B cell (primary cell): ENCODE data around the gene CEPT1. TPM values are rescaled to one million over a fixed set of nuclear protein-coding genes. Genes with fewer than 3 reads are reported as not detected.

Experiments
- ATAC-seq: fragments of 200-7000 bp; cut with Tn5 transposase; one replicate; pipeline ENCODE4 v1.10.0; 2021; ENCODE audit warnings: low read depth, mild to moderate bottlenecking, moderate number of reproducible peaks, moderate library complexity
- CTCF ChIA-PET: fragments of 350-600 bp; sonication (Branson Sonifier 250); formaldehyde crosslinking; loops from one replicate; lab custom pipeline; 2021; ENCODE audit warnings: antibody characterized with exemption, inconsistent platforms; lab: Charles Lee
- POLR2A ChIA-PET: fragments of 350-600 bp; sonication (Branson Sonifier 250); formaldehyde crosslinking; loops from one replicate; lab custom pipeline; 2021; ENCODE audit warnings: antibody characterized with exemption; lab: Charles Lee
- DNase-seq: peaks from one replicate; pipeline ENCODE4 v3.0.0; 2013
- H2AFZ ChIP-seq: 2 replicates; pipeline ENCODE4 v1.6.1; 2012; ENCODE audit warnings: mild to moderate bottlenecking, low read depth, low read length; ENCODE audit not compliant: insufficient read depth, poor library complexity, severe bottlenecking
- H3K27ac ChIP-seq, 2 donors: 1 replicate in 1 of 2; 2 replicates in 1 of 2; pipeline ENCODE4 v1.5.1; 2012 to 2013; ENCODE audit warnings: low read length in 2 of 2, mild to moderate bottlenecking in 2 of 2, moderate library complexity in 1 of 2
- H3K27me3 ChIP-seq, 4 experiments: fragments of 200-600 bp in 1 of 4; sonication (generic) in 1 of 4; replicated peaks in 1 of 4; 1 replicate in 2 of 4; 2 replicates in 2 of 4; pipeline versions ENCODE4 v1.6.1 to v1.7.0; 2013 to 2016; ENCODE audit warnings: low read length in 3 of 4, mild to moderate bottlenecking in 2 of 4, mixed read lengths in 1 of 4, moderate library complexity in 1 of 4; ENCODE audit not compliant: insufficient read depth in 4 of 4, control insufficient read depth in 3 of 4; ENCODE audit errors: control extremely low read depth in 1 of 4
- H3K36me3 ChIP-seq, 2 experiments: replicated peaks in 1 of 2; 1 replicate in 1 of 2; 2 replicates in 1 of 2; pipeline versions ENCODE4 v1.6.1 to v1.7.1; 2013; ENCODE audit warnings: low read length in 1 of 2; ENCODE audit not compliant: insufficient read depth in 2 of 2, control insufficient read depth in 1 of 2; ENCODE audit errors: control extremely low read depth in 1 of 2, extremely low read depth in 1 of 2
- H3K4me1 ChIP-seq, 2 donors: fragments of 200-600 bp in 1 of 2; sonication (generic) in 1 of 2; 1 replicate in 1 of 2; 2 replicates in 1 of 2; pipeline versions ENCODE4 v1.5.1 to v1.6.1; 2013 to 2017; ENCODE audit warnings: low read length in 2 of 2; ENCODE audit not compliant: control insufficient read depth in 2 of 2, insufficient read depth in 2 of 2
- H3K4me2 ChIP-seq: replicated peaks from 2 replicates; pipeline ENCODE3; 2012; ENCODE audit warnings: mild to moderate bottlenecking, low read depth, low read length; ENCODE audit not compliant: poor library complexity, severe bottlenecking
- H3K4me3 ChIP-seq, 5 experiments: fragments of 200-600 bp in 1 of 5; sonication (generic) in 1 of 5; 1 replicate in 3 of 5; 2 replicates in 2 of 5; pipeline versions ENCODE4 v1.5.1 to v1.7.0; 2011 to 2016; ENCODE audit warnings: low read length in 4 of 5, mild to moderate bottlenecking in 4 of 5, low read depth in 2 of 5, control low read depth in 1 of 5, moderate library complexity in 1 of 5; ENCODE audit not compliant: insufficient read depth in 1 of 5; ENCODE audit errors: control extremely low read depth in 1 of 5, extremely low read depth in 1 of 5
- H3K79me2 ChIP-seq: fragments of 200-600 bp; sonication (generic); one replicate; pipeline ENCODE4 v1.6.0; 2016; ENCODE audit warnings: low read length; ENCODE audit not compliant: control insufficient read depth, insufficient read depth
- H3K9ac ChIP-seq: fragments of 200-600 bp; sonication (generic); 2 replicates; pipeline ENCODE4 v1.6.1; 2017; ENCODE audit warnings: mild to moderate bottlenecking, low read length, moderate library complexity
- H3K9me3 ChIP-seq, 3 donors: one replicate each; pipeline versions ENCODE4 v1.6.1 to v1.7.1; 2013; ENCODE audit warnings: low read length in 2 of 3; ENCODE audit not compliant: control insufficient read depth in 2 of 3, insufficient read depth in 1 of 3; ENCODE audit errors: control extremely low read depth in 1 of 3
- H4K20me1 ChIP-seq: 2 replicates; pipeline ENCODE4 v1.6.0; 2012; ENCODE audit warnings: mild to moderate bottlenecking, low read length; ENCODE audit not compliant: insufficient read depth, control insufficient read depth, poor library complexity, severe bottlenecking
- H3K27ac Mint-ChIP-seq: one replicate; pipeline ENCODE4 v1.8.0; 2021; ENCODE audit warnings: mixed read lengths
- H3K27me3 Mint-ChIP-seq: one replicate; pipeline ENCODE4 v1.8.0; 2021; ENCODE audit warnings: mixed read lengths
- H3K4me1 Mint-ChIP-seq: one replicate; pipeline ENCODE4 v1.8.0; 2021; ENCODE audit warnings: mixed read lengths
- H3K4me3 Mint-ChIP-seq: one replicate; pipeline ENCODE4 v1.8.0; 2021; ENCODE audit warnings: mixed read lengths
- H3K9me3 Mint-ChIP-seq: one replicate; pipeline ENCODE4 v1.8.0; 2022; ENCODE audit warnings: mixed read lengths; ENCODE audit not compliant: insufficient read depth
- CTCF ChIP-seq: fragments of 200-600 bp; IDR thresholded peaks from one replicate; pipeline ENCODE4 v1.8.0; 2022; ENCODE audit warnings: antibody characterized with exemption, mild to moderate bottlenecking
- EZH2 ChIP-seq: IDR thresholded peaks from 2 replicates; pipeline ENCODE4 v1.6.1; 2012; ENCODE audit warnings: borderline replicate concordance, low read depth, mild to moderate bottlenecking, moderate library complexity, low read length; ENCODE audit not compliant: insufficient read depth, poor library complexity, severe bottlenecking
- WGBS: methylation state at CpG from one replicate; pipeline ENCODE4 v1.1.5; 2013; ENCODE audit warnings: missing lambda C conversion rate; ENCODE audit not compliant: insufficient coverage; 5-methylcytosine and 5-hydroxymethylcytosine counted together
- intact Hi-C: fragments of 100-400 bp; cut with micrococcal nuclease; formaldehyde crosslinking; loops from one replicate; pipeline ENCODE4 v1.10.0; 2022
- polyA plus RNA-seq: library from polyadenylated mRNA; depleted of rRNA; stranded (reverse); fragments of >200 nt; gene quantifications from 2 replicates; pipeline ENCODE4 v1.2.3, GENCODE V29; 2012
- total RNA-seq, 2 donors: library from RNA; stranded (reverse); fragments of 120-200 nt in 1 of 2; gene quantifications; 1 replicate in 1 of 2; 2 replicates in 1 of 2; pipeline versions ENCODE4 v1.2.3 to v1.2.4, GENCODE V29; 2013 to 2022

Gene CEPT1
- total and polyA plus RNA-seq, 2 donors (not counting 1 experiment from before 2014, with no cell fraction given), result 47.1 to 83.5 TPM

GRCh38 chr1:111219557-111220286 lies 79.7 kb downstream of the CEPT1 start:
- Mint-ChIP-seq H3K27me3 (no peaks in the 10 kb centered on the region), H3K27ac (peak overlapping the region; percentile 91), H3K4me3 (peak overlapping the region; percentile 82), H3K9me3 (no peaks in the 10 kb centered on the region), H3K4me1 (peaks cover 88% of the 10 kb centered on the region)
- H3K27ac ChIP-seq, result peak overlapping the region; percentile 68 to 92
- POLR2A ChIA-PET, result interaction anchor here (0.7 to 8.3 kb wide), 5 partner anchors 18 to 288 kb away, joined by 3 to 138 read pairs (median 3); partner anchors contain the start of gene DENND2D
- TF ChIP-seq CTCF (no peak), EZH2 (no peak)
- no peaks in the 10 kb centered on the region for H3K36me3 ChIP-seq
- no peak overlapping the region for H2AFZ ChIP-seq
- H3K9ac ChIP-seq, result peak overlapping the region; percentile 27
- H3K4me2 ChIP-seq, result peak overlapping the region; percentile 58
- no peaks in the 10 kb centered on the region for H4K20me1 ChIP-seq
- H3K9me3 ChIP-seq, result no peaks in the 10 kb centered on the region
- H3K79me2 ChIP-seq, result no peaks in the 10 kb centered on the region
- DNase-seq (peak; percentile 85), ATAC-seq (peak; percentile 57)
- CTCF ChIA-PET, result interaction anchor here (1.1 to 10.9 kb wide), 18 partner anchors 12 to 288 kb away, joined by 3 to 205 read pairs (median 6); partner anchors contain the start of genes CEPT1, DENND2D and DRAM2
- peak overlapping the region in 3 of 5 experiments; percentile 18 to 25 (median 24) for H3K4me3 ChIP-seq
- 0% methylated on average over 1 of the region's 5 CpGs for WGBS
- intact Hi-C loops, result loop anchor here (2.0 to 10.0 kb wide), 10 partner anchors 32 to 547 kb away; partner anchors contain the start of genes CD53, KCNA3 and LRIF1
- H3K4me1 ChIP-seq, result peaks cover 89% of the 10 kb centered on the region in 2 donors
- no peaks in the 10 kb centered on the region for H3K27me3 ChIP-seq
